ENCODE measurements around the gene FAM161B.
"Not testable (repeated sequence)": the region's sequence is repeated elsewhere in the genome, so short reads cannot be mapped to it uniquely, and the experiment has no call there.

The FAM161B gene

DNA sequence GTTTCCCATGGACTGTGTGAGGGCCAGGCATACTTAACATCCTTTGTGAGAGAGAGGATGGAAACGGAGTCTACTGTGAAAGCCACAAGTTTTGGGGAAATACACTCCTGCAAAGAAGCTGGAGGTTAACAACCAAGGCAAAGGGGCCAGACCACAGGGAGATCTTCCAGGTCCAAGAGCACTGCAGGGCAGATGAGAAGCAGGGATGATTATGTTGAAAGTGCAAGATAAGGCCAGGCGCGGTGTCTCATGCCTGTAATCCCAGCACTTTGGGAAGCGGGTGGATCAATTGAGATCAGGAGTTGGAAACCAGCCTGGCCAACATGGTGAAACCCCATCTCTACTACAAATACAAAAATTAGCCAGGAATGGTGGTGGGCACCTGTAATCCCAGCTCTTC is 15.3 kb upstream of the FAM161B start:
- H3K4me3 ChIP-seq: no peak overlapping the region
- no peak for DNase-seq (ENCODE audit: low spot score in 2 of 2)
- H3K4me1 ChIP-seq: no peaks in the 10 kb centered on the region
- H3K36me3 ChIP-seq (replicated peaks): peaks cover 39% of the 10 kb centered on the region
- no peaks in the 10 kb centered on the region for H3K9me3 ChIP-seq
- H3K27me3 ChIP-seq (ENCODE audit: low read depth): no peaks in the 10 kb centered on the region
- in situ Hi-C loops (cut with MboI; ENCODE audit: low sequenced_read_pairs): no loop called here

DNA sequence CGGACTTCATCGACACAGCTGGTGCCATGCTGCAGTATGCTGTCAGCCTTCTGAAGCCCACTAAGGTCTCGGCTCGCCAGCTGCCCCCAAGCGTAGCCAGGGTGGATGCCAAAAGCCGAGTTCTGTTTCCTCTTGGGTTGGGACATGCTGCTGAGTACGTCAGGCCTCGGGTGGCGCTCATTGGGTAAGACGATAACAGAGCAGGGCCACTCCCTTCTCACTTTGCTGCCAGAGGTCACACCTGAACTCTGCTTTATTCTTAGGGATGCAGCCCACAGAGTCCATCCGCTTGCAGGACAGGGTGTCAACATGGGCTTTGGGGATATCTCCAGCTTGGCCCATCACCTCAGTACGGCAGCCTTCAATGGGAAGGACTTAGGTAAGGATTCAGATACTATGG is 11.3 kb upstream of the FAM161B start:
- H3K36me3 ChIP-seq (replicated peaks): peaks cover 49% of the 10 kb centered on the region

DNA sequence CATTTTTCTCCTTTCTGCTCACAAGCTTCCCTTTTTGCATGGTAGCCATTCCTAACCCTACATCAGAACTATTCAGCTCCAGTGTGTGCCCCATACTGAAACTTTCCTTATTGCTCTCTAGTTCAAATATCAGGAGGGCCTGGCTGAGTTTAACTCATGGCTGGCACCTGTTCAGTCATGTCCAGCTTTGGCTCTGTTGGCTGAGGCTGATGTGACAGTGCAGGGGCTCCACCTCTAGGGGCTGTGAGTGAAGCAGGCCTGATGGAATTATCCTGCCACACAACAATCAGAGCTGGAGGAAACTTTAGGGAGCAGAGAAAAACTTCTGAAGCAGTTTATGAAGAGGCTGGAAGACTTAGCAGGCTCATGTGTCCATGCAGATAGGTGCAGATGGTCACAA is 8.7 kb upstream of the FAM161B start:
- no peaks in the 10 kb centered on the region for H3K27me3 ChIP-seq (ENCODE audit: low read depth)
- DNase-seq (ENCODE audit: low spot score in 2 of 2): no peak
- peaks cover 57% of the 10 kb centered on the region for H3K36me3 ChIP-seq (replicated peaks)
- H3K4me1 ChIP-seq: no peaks in the 10 kb centered on the region
- in situ Hi-C loops (cut with MboI; ENCODE audit: low sequenced_read_pairs): no loop called here
- no peaks in the 10 kb centered on the region for H3K9me3 ChIP-seq
- H3K4me3 ChIP-seq: no peak overlapping the region

More for the DNA sequence above, 11.3 kb upstream of the FAM161B start:
- Histone ChIP-seq H3K4me3 (no peak overlapping the region), H3K9me3 (no peaks in the 10 kb centered on the region), H3K27me3 (ENCODE audit: low read depth) (no peaks in the 10 kb centered on the region), H3K4me1 (no peaks in the 10 kb centered on the region)
- in situ Hi-C loops (cut with MboI; ENCODE audit: low sequenced_read_pairs): no loop called here
- no peak for DNase-seq (ENCODE audit: low spot score in 2 of 2)

DNA sequence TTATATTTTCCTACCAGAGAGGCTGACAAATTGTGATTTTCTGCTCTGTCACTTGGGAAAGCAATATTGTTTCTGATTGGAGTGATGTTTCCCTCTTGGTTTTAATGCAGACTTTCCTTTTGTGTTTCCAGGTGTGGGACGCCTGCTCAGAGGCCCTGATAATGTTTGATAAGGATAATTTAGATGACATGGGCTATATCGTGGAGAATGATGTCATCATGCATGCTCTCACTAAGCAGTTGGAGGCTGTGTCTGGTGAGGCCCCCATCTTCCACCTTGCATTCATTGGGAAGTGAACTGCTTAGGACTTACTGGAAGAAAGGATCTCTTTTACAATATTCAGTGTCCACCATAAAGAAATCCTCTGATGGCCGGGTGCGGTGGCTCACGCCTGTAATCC is 5.8 kb upstream of the FAM161B start:
- no peak overlapping the region for H3K4me3 ChIP-seq
- in situ Hi-C loops (cut with MboI; ENCODE audit: low sequenced_read_pairs): no loop called here
- H3K4me1 ChIP-seq: peaks cover 4% of the 10 kb centered on the region
- H3K9me3 ChIP-seq: no peaks in the 10 kb centered on the region
- H3K36me3 ChIP-seq (replicated peaks): peaks cover 43% of the 10 kb centered on the region
- DNase-seq (ENCODE audit: low spot score in 2 of 2): no peak
- H3K27me3 ChIP-seq (ENCODE audit: low read depth): no peaks in the 10 kb centered on the region

DNA sequence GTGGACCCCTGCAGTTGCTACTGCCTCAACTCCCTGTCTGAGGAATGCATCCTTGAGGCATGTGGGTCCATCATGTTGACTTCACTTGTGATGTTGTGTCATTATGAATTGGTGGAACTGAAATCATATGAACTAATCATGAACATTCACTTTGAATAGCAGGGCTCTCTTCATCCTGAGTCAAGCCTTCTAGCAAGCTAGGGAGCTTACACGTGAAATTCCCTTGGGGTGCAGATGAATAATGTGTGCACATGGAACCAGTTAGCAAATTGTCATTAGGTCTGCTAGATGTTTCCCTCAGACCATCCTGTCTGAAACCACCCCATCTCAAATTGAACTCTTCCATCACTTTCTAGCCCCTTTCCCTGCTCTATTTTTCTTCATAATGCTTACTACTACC is 3.8 kb upstream of the FAM161B start:
- in situ Hi-C loops (cut with MboI; ENCODE audit: low sequenced_read_pairs): no loop called here
- Histone ChIP-seq H3K27me3 (ENCODE audit: low read depth) (no peaks in the 10 kb centered on the region), H3K9me3 (no peaks in the 10 kb centered on the region), H3K4me1 (peaks cover 7% of the 10 kb centered on the region), H3K4me3 (no peak overlapping the region), H3K36me3 (replicated peaks) (peaks cover 27% of the 10 kb centered on the region)
- no peak for DNase-seq (ENCODE audit: low spot score in 2 of 2)

DNA sequence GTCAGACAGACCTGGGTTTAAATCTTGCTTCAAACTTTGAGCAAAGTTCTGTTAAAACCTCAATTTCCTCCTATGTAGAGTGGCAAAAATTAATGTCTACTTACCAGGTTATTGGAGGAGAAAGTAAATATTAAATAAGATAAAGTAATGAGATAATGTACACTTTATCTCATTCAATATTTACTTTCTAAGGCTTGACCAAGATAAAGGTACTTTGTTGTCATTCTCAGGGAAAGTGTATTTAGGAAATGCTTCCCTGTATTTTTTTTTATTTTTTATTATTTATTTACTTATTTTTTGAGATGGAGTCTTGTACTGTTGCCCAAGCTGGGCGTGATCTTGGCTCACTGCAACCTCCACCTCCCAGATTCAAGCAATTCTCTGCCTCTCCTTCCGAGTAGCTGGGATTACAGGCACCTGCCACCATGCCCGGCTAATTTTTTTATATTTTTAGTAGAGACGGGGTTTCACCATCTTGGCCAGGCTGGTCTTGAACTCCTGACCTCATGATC is 4.7 kb downstream of the FAM161B start:
- in situ Hi-C loops (cut with MboI; ENCODE audit: low sequenced_read_pairs): no loop called here
- Histone ChIP-seq H3K27me3 (ENCODE audit: low read depth) (no peaks in the 10 kb centered on the region), H3K36me3 (replicated peaks) (no peaks in the 10 kb centered on the region), H3K4me3 (no peak overlapping the region), H3K9me3 (no peaks in the 10 kb centered on the region), H3K4me1 (no peaks in the 10 kb centered on the region)
- DNase-seq (ENCODE audit: low spot score in 2 of 2): no peak

DNA sequence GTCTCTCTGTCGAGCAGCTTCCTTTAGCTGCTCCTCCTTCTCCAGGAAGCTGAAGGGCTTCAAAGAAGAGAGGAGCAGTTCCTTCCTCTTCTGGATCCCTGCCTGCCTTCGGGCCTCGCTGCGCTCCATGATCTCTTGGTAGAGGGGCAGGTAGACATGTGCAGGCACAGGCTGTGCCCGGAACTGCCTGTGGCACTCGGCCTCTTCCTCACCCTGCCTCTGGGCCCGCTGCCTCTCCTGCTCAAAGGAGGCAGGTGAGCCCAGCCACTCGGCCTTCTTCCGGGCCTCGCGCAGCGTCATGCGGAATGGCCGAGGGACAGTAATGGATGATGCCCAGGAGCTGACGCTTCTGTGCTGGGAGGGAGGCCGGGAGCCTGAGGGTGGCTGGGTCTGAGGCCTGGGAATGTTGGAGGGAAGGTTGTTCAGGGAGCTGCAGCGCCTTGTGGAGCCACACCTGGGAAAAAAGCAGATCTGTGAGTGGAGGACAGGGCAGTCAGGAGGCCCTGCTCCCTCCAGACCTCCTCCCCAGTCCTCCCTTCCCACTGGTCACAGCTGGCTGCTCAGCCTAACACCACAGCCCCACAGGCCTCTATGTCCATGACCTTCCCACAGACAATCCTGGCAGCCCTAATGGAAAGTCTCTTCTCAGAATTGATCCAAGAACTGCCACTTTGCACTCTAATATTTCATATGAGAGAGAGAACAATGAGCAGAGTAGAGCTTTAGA is 5.3 kb downstream of the FAM161B start:
- H3K4me1 ChIP-seq: no peaks in the 10 kb centered on the region
- in situ Hi-C loops (cut with MboI; ENCODE audit: low sequenced_read_pairs): no loop called here
- DNase-seq (ENCODE audit: low spot score in 2 of 2): no peak
- no peak overlapping the region for H3K4me3 ChIP-seq
- no peaks in the 10 kb centered on the region for H3K9me3 ChIP-seq
- H3K36me3 ChIP-seq (replicated peaks): no peaks in the 10 kb centered on the region
- H3K27me3 ChIP-seq (ENCODE audit: low read depth): no peaks in the 10 kb centered on the region

DNA sequence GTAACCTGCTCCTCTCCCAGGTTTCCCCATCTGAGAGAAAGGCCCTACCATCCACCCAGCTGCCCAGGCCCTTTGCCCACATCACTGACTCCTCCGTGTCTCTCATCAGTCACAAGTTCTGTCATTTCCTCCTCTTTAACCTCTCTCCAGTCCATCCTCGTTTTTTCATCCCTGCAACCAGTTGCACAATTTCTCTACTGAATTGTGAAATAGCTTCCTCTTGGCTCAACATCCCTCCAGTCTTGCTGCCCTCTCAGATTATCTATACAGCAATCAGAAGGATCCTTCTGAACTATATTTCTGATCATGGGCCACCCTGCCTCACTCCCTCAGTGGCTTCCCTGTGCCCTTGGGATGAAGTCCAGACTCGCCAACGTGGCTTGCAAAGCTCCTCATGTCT is 6.8 kb downstream of the FAM161B start:
- in situ Hi-C loops (cut with MboI; ENCODE audit: low sequenced_read_pairs): no loop called here
- Histone ChIP-seq H3K4me3 (no peak overlapping the region), H3K36me3 (replicated peaks) (no peaks in the 10 kb centered on the region), H3K27me3 (ENCODE audit: low read depth) (no peaks in the 10 kb centered on the region), H3K9me3 (no peaks in the 10 kb centered on the region), H3K4me1 (no peaks in the 10 kb centered on the region)
- no peak for DNase-seq (ENCODE audit: low spot score in 2 of 2)

DNA sequence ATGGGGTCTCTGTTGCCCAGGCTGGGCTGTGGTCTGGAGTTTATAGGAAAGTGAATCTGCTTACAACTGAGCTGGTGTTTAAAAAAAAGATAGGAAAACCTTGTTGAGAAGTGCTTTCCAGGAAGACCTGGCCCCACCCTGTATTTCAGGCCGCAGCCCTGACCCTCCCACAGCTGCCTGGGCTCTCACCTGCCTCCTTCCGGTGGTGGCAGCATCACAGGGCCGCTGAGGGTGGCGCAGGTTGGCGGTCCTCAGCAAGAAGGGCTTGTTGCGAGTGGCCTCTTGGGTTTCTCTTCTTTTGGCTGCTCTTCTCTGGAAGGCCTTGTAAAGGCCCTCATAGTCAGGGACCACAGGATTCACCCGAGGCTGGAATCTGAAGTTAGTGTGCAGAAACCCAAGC is 7.7 kb downstream of the FAM161B start:
- Histone ChIP-seq H3K36me3 (replicated peaks) (no peaks in the 10 kb centered on the region), H3K4me1 (no peaks in the 10 kb centered on the region), H3K27me3 (ENCODE audit: low read depth) (no peaks in the 10 kb centered on the region), H3K9me3 (no peaks in the 10 kb centered on the region), H3K4me3 (no peak overlapping the region)
- in situ Hi-C loops (cut with MboI; ENCODE audit: low sequenced_read_pairs): no loop called here
- DNase-seq (ENCODE audit: low spot score in 2 of 2): no peak

DNA sequence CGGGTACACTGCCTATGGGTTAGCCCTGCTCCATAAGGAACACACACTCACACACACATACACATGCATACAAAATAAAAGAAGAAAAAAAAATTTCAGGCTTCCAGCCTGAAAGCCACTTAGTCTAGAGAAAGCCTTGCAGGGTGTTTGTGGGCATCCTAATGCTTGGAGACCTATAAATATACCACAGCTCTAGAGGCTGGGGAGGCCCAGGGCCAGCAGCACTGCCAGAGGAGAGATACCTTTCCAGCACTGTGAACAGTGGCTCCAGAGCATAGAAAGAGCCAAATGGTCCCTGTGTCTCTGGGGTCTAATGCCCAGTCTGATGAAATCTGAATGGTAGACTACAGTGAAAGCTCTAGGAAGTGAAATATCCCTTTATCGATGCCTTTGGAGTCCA is 12.9 kb downstream of the FAM161B start:
- in situ Hi-C loops (cut with MboI; ENCODE audit: low sequenced_read_pairs): no loop called here
- Histone ChIP-seq H3K4me1 (no peaks in the 10 kb centered on the region), H3K27me3 (ENCODE audit: low read depth) (no peaks in the 10 kb centered on the region), H3K9me3 (no peaks in the 10 kb centered on the region), H3K4me3 (no peak overlapping the region), H3K36me3 (replicated peaks) (peaks cover 21% of the 10 kb centered on the region)
- DNase-seq (ENCODE audit: low spot score in 2 of 2): no peak

DNA sequence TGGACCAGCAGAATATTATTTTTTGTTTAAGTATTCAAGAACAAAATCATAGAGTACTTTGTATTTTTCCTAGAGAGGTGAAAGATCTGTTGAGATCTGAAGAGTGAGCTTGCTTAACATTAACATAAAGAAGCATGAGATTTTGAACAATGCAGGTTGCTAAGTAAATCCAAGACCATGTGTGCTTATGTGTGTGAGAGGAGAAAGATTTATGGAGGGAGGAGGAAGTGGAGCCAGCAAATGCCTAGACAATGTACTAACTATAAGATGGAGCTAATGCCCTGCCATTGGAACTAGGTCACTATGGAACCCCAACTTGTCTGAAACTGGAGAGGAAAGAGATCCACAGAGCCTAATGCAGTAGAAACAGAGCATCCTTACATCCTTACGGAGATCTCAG is 13.3 kb downstream of the FAM161B start:
- peak in 1 of 2 experiments; percentile 11 for DNase-seq (ENCODE audit: low spot score in 2 of 2)
- H3K4me3 ChIP-seq: no peak overlapping the region
- H3K27me3 ChIP-seq (ENCODE audit: low read depth): no peaks in the 10 kb centered on the region
- peaks cover 25% of the 10 kb centered on the region for H3K36me3 ChIP-seq (replicated peaks)
- H3K9me3 ChIP-seq: no peaks in the 10 kb centered on the region
- in situ Hi-C loops (cut with MboI; ENCODE audit: low sequenced_read_pairs): no loop called here
- H3K4me1 ChIP-seq: no peaks in the 10 kb centered on the region

DNA sequence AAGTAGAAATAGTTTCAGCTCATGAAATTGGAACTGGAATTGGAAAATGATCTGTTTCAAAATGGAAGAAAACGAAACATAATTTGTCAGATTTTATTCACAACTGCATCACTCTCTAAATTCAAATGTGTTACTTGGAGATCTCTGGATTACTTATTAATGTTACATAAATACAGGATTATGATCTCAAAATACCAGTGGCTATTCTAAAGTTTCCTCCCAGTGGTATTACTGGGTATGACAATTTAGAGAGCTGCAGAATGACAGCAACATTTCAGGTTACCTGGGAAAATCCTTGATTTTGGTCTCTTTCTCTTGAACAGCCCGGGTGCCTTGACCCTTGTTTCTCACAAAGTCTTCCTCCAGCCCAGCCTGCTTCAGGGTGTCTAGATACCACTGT is 14.2 kb downstream of the FAM161B start:
- no peak overlapping the region for H3K4me3 ChIP-seq
- no peaks in the 10 kb centered on the region for H3K4me1 ChIP-seq
- peaks cover 34% of the 10 kb centered on the region for H3K36me3 ChIP-seq (replicated peaks)
- in situ Hi-C loops (cut with MboI; ENCODE audit: low sequenced_read_pairs): no loop called here
- no peak for DNase-seq (ENCODE audit: low spot score in 2 of 2)
- H3K27me3 ChIP-seq (ENCODE audit: low read depth): no peaks in the 10 kb centered on the region
- H3K9me3 ChIP-seq: no peaks in the 10 kb centered on the region

DNA sequence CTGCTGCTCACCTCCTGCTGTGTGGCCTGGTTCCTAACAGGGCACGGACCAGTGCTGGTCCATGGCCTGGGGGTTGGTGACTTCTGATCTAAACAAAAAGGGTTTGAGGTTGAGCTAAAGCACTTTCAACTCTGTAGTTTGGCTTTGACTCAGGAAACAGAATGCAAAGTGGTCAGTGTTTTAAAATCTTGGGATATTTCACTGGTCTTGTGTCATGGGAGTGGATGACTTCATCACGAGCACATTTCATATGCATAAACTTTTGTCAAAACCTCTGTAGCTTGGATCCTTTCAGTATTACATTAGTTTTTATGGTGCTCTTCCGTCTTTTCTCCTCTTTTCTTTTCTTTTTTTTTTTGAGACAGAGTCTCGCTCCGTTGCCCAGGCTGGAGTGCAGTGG is 25.6 kb downstream of the FAM161B start:
- peaks cover 89% of the 10 kb centered on the region for H3K36me3 ChIP-seq (replicated peaks)
- H3K9me3 ChIP-seq: no peaks in the 10 kb centered on the region
- no peak overlapping the region for H3K4me3 ChIP-seq
- no peaks in the 10 kb centered on the region for H3K4me1 ChIP-seq
- no peaks in the 10 kb centered on the region for H3K27me3 ChIP-seq (ENCODE audit: low read depth)
- DNase-seq (ENCODE audit: low spot score in 2 of 2): no peak
- in situ Hi-C loops (cut with MboI; ENCODE audit: low sequenced_read_pairs): loop anchor here (25.0 kb wide), 1 partner anchor 812 kb away; no protein-coding TSS in a partner anchor

DNA sequence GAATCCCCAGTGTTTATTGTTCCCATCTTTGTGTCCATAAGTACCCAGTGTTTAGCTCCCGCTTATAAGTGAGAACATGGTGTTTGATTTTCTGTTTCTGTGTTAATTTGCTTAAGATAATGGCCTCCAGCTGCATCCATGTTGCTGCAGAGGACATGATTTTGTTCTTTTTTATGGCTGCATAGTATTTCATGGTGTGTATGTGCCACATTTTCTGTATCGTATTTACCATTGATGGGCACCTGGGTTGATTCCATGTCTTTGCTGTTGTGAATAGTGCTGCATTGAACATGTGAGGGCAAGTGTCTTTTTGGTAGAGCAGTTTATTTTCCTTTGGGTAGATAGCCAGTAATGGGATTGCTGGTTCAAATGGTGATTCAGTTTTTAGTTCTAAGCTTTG is 30.4 kb downstream of the FAM161B start:
- H3K9me3 ChIP-seq; H3K4me3 ChIP-seq; H3K4me1 ChIP-seq; H3K27me3 ChIP-seq (ENCODE audit: low read depth); DNase-seq (ENCODE audit: low spot score in 2 of 2): not testable (repeated sequence)
- H3K36me3 ChIP-seq (replicated peaks): peaks cover 56% of the 10 kb centered on the region
- in situ Hi-C loops (cut with MboI; ENCODE audit: low sequenced_read_pairs): loop anchor here (25.0 kb wide), 1 partner anchor 807 kb away; no protein-coding TSS in a partner anchor

DNA sequence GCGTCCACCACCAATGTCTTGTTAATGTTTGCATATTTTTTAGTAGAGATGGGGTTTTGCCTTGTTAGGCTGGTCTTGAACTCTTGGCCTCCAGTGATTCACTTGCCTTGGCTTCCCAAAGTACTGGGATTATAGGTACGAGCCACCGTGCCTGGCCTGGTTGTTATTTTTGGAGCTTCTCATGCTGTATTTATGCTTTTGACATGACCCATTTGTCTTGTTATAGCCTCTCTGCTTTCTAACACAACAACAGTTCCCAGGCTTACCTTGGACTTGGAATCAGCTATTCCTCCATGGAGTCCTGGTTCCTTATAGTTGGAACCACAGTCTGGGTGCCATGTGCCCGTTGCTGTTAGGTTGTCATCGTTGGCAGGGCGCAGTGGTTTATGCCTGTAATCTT is 33.6 kb downstream of the FAM161B start:
- in situ Hi-C loops (cut with MboI; ENCODE audit: low sequenced_read_pairs): loop anchor here (25.0 kb wide), 1 partner anchor 804 kb away; no protein-coding TSS in a partner anchor

More for the DNA sequence above, 33.6 kb downstream of the FAM161B start:
- Histone ChIP-seq H3K9me3 (no peaks in the 10 kb centered on the region), H3K27me3 (ENCODE audit: low read depth) (no peaks in the 10 kb centered on the region), H3K36me3 (replicated peaks) (peaks cover 45% of the 10 kb centered on the region), H3K4me1 (no peaks in the 10 kb centered on the region), H3K4me3 (no peak overlapping the region)
- DNase-seq (ENCODE audit: low spot score in 2 of 2): no peak

All from HAP-1 (cell line).